Measurements from ENCODE around the gene FLNC.

The FLNC gene

DNA sequence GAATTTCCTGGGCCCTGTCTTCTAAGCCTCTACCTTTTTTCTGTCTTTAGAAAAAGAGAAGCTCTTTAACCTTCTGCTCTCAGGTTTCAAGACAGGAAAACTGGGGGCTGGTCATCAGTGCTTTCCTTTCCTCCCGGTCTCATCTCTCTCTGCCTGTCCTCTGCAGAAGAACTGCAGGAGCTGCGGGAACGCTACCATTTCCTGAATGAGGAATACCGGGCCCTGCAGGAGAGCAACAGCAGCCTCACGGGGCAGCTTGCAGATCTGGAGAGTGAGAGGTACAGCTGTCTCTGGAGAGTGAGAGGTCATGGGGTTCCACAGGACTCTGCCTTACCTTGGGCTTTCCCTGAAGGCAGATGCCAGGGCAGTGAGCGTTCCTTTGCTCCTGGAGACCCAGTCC lies 25.7 kb upstream of the FLNC start:
- DNase-seq (ENCODE audit: low spot score): no peak

DNA sequence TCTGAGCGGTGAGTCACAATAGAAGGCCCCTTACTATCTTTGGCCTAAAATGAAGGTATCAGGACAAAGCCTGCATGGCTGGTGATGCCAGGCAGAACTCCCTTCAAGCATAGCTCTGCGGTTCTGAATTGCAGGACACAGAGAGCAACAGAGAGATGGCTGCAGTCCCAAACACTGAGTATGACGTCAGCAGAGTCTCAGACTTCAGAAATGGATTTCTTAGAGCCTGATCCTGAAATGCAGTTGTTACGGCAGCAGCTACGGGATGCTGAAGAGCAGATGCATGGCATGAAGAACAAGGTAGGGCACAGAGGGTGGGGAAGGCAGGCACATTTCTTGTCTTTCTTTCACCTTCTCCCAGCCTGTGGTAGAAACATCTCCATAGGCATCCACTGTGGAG lies 25.0 kb upstream of the FLNC start:
- DNase-seq (ENCODE audit: low spot score): no peak

DNA sequence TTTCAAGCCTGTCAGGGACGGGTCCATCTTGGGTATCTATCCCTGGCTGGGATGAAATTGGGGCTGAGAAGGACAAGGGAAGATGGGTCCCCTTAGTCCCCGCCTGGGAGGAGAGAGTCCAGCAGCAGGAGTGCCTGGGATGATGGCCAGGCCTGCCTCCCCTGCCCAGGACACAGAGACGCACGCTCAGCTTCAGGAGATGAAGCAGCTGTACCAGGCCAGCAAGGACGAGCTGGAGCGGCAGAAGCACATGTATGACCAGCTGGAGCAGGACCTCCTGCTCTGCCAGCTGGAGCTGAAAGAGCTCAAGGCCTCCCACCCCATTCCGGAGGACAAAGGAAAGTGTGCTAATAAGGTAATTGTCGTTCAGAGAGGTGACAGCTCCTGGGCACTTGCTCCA lies 23.0 kb upstream of the FLNC start:
- no peak for DNase-seq (ENCODE audit: low spot score)

DNA sequence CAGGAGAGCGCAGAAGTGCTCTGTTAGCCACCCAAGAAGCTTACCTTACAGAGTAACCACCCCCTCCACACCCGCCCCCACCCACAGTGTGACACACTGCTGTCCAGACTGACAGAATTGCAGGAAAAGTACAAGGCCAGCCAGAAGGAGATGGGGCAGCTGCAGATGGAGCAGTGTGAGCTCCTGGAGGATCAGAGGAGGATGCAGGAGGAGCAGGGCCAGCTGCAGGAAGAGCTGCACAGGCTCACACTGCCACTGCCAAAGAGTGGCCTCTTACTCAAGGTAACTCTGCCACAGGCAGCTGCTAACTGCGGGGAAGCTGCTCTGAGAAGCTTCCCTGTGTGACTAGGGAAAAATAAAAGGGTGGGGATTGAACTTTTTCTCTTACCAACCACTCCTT lies 20.8 kb upstream of the FLNC start:
- no peak for DNase-seq (ENCODE audit: low spot score)

DNA sequence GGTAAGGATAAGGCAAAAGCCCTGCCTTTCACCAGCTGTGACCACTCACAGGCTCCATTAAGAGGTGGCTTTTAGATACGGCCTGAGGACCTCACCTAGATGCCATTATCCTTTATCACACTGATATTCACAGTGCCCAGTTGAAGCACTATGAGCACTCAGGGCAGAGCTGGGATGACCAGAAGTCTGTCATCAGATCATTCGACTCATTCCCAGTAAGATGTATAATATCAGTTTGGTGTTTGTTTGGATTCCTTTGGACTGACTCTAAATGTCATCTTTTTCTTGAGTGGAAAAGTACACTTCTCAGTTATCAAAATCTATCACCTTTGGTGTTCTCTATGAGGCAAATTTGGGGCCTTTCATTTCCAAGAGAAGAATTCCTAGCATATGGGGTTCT lies 19.7 kb upstream of the FLNC start:
- no peak for DNase-seq (ENCODE audit: low spot score)

DNA sequence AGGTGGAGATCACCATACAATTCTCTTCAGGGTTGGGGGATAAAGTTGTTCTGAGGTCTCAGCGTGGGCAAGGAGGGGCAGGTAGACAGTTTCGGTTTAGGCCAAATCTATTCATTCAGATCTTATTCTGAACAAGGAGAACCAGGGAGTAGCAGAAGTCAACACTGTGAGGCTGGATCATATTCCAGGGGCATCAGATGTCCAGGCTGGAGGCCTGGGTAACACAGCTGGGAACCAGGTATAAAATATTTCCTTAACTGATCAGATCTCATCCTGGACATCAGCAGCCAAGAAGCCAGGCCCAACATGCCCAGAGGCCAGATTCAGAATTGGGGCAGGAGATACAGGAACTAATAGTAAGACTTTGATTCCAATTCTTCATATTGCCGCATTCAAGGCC lies 19.2 kb upstream of the FLNC start:
- no peak for DNase-seq (ENCODE audit: low spot score)

DNA sequence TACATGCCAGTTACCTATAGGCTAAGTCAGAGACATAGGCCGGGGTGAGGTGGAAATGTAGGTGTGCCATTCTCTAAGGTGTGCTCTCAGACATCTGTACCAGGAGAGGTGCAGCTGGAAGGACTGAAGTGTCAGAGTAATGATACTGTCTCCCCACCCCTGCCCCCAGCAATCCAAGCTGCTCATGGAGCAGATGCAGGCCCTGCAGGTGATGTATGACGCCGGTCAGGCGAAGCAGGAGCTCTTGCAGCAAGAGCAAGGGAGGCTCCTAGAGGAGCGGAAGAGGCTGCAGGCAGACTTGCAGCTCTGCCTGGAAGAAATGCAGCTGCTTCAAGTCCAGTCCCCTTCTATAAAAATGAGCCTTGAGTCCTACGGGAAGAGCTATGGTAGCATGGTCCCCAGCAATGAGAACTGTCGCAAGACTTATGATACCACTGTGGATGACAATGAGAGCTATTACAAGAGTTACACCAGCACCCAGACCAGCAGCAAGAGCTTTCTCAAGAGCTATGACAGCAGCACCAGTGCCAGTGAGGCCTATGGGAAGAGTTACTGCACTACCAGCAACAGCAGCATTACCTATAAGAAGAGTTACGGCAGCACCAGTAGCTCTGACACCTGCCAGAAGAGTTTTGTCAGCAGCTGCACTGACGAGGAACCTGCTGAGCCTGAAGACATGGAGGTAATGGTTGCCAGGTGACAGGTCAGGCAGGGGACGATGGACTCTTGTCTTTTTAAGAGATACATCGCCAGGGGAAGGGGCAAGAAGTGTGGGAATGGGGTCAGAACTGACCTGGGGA lies 18.4 kb upstream of the FLNC start:
- no peak for DNase-seq (ENCODE audit: low spot score)

DNA sequence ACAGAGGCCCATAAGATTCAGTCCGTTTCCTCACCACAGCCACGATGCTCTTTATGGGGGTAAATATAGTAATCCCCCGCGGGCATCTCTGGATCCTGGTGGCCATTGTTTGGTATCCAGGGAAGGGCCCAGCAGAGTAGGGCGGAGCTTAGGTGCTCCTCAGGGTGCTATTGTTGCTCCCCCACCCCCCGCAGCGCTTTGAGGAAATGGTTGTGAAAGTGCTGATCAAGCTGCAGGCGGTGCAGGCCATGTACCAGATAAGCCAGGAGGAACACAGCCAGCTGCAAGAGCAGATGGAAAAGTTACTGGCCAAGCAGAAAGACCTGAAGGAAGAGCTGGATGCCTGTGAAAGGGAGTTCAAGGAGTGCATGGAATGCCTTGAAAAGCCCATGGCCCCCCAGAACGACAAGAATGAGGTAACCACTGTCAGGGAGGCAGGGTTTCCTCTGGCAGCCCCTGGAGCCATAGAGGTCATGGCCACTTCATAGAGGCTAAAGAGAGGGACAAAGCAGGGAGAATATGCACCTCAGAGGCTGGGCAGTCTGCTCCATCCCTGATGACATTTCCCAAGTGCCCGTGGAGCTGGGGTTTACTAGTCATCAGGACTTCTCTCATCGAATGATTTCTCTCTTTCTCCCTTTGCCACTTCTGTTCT lies 17.6 kb upstream of the FLNC start:
- DNase-seq (ENCODE audit: low spot score): no peak

DNA sequence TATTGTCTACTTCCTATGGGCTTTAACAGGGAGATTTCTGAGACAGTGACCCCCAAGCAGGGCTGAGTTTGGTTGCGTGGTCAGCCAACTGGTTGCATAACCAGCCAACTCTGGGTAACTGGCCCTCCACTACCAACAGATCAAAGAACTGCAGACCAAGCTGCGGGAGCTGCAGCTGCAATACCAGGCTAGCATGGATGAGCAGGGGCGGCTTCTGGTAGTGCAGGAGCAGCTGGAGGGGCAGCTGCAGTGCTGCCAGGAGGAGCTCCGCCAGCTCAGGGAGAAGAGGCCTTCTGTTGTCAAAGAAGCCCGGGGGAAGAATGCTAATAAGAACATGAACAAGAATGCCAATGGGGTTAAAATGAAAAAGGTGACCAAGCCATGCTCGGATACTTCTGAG lies 15.7 kb upstream of the FLNC start:
- DNase-seq (ENCODE audit: low spot score): no peak

DNA sequence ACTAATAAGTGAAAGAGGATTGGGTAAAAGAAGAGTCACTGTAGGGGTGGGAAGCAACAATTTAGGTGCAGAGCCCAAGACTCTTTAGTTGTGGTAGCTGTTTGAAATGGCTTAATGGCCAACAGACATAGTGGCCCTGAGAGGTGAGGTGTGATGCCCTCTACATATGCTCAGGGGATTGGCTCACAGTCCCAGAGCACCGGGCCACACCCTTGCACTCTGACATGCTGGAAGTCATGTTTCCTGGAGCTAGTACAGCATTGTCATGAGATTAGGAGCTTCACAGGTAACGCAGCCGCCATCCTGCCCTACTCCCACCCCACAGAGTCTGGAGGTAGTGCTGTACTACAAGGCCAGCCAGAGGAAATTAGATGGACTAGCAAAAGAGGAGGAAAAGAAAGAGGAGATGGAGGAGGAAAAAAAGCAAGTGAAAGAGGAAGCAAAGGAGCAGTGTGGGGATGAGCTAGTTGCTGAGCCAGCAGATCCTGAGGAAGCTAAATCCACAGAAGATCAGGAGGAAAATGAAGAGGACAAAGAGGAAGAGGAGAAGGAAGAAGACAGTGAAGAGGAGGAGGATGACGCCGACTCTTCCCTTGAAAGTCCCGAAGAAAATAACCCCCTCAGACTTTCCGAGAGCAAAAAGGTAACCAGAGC lies 14.8 kb upstream of the FLNC start:
- DNase-seq (ENCODE audit: low spot score): no peak

DNA sequence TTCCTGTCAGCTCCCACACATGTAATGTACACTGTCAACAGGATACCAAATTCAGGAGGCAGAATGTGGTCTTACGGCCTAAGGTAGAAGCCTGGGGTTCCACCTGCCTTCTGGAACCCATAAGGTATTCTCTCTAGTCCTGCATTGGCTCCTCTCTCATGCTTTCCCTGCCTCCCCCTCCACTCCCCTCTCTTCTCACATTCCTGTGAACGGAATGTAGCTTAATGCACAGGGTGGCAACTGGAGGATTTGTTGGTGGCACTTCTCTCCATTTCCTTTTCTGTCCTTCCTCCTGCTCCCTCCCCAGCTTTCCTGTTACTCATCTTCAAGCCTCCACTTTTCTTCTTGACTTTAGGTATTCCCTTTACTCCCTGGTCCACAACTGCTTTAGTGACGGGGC lies 11.5 kb upstream of the FLNC start:
- no peak for DNase-seq (ENCODE audit: low spot score)

DNA sequence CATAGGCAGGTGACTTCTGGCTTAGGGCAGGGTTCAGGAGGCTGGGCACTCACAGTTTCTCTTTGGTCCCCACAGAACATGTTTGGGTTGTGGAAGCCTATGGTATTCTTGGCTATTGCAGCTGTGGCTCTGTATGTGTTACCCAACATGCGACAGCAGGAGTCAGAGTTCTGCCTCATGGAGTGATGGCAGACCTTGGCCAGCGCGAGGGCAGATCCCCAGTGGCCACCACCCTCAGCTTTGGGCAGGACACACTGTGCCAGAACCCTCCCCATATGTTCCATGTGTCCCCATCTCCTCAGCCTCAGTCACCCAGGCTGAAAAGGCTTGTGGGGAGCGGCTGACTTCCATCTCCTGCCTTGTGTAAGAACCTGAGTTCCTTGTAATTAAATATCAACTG lies 8.5 kb upstream of the FLNC start:
- no peak for DNase-seq (ENCODE audit: low spot score)

DNA sequence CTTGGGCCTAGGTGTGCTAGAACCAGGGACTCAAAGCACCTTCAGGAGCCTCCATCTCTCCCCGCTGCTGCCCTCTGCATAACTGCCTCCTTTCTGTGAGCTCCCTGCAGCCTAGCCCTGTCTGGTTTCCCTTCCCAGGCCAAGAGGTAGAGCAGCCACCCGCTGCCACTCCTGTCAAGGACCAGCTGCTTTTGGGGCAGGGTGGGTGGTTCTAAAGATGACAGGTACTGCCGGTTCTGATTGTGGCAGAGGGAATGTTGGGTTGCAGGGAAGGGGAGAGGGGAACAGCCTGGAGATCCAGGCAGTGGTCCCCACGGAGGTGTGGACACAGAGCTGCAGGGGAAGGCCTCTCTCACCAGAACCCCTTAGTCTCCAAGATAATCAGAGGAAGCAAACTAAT lies 3.7 kb upstream of the FLNC start:
- no peak for DNase-seq (ENCODE audit: low spot score)

DNA sequence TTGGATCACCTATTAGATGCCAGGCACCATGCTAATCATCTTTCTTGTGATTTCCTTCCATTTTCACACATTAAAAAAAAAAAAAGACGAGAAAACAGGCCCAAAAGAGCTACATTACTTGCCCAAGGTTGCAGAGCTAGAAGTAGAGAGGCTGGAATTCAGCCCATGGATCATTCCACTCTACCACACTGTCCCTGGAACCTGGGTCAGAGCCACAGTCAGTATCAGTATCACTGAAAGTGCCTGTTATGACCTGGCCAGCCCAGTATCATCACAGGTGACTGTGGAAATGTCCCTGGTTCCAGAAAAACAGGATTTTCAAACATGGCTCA lies 3.3 kb upstream of the FLNC start:
- DNase-seq (ENCODE audit: low spot score): no peak

DNA sequence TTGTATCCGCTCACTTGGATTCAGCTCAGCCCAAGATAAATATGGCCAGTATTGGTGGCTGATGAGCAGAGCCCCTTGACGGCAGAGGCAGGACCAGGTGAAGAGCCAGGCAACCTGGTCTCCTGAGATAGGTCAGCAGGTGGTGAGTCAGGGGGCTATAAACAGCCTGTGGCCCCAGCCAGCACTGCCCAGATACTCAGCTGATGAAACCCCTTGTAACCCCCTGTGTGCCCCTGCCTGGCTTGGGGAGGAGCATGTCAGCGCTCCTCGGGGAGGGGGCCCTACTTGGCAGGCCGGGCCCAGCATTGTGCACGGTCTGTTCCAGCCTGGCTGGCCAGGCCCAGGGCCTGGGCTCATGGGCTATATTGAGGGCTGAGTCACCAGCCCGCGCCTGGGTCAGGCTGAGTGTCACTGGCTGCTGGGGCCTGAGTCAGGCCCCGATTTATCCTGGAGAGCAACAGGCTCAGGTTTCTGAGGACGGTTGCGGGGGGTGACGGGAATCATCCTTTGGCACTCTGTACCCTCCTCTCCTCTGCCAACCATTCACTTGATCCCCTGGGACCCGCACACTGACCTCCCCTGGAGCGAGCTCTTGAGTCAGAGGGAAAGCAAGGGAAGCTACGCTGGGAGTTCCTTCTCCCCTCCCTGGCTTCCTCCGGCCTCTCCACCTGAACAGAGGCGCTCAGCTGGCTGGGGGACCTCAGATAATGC lies 2.8 kb upstream of the FLNC start:
- no peak for DNase-seq (ENCODE audit: low spot score)

DNA sequence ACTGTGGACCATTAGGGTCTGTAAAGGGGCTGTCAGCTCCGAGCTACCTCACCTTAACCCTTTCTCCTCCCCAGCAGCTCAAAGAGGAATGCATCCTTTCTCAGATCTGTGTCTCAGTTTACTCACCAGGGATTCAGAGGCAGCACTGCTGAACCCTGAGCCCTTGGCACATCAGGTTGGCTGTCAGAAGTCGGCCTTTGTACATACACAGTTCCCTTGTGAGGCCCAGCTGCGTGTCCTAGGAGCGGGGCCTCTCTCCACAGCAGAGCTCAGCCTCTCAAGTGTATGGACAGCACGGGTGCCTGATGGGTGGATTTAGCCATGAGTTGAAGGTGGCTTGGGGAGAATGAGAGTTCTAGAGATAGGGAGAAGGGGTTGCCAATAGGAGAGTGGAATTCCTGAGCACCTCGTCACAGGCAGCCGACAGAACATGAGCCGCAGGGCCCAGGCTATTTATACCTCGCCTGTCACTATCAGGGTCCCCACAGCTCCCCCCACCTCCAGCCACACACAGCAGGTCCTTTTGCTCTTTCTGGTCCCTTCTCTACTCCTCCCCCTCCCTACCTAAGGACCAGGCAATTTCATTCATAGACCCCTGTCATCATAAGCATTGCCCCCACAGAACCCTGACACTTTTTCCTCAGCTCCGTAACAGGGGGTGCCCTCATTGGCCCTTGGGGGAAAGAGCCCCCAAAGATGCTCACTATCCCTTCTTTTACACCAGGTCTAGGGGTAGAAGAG lies 2.1 kb upstream of the FLNC start:
- no peak for DNase-seq (ENCODE audit: low spot score)

DNA sequence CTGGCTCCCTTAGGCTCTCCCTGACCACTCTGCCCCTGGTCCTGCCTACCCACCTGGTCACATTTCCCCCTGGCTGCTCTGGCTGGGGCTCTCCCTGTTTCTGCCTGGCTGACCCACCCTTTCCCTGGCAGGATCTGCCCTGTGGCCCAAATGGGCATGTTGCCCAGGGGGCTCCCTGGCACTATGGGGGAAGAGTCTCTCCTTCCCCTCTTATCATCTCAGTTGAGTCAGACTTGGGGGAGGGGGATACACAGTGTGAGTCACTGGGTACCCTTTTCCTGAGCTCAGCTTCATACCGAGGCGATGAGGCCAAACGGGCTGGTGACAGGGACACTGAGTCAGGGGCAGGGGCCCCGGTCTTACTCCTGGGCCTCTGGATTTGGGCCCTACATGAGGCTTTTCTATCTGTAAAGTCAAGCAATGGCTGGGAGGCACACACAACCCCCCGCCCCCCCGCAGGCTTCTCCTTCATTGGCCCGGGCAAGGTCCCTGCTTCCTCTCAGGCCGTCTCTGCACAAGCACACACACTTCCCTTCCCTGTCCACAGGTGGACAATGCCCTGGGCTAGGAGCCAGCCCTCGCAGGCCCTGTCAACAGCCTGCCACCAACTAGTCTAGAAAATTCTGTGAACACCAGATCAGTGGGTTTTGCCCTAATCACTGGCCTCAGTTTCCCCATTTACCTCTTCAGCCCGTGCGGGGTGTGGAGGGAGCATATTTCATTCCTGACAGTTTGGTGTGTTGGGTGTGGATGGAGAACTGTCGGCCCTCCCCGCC lies 627 bp upstream of the FLNC start:
- no peak for DNase-seq (ENCODE audit: low spot score)

DNA sequence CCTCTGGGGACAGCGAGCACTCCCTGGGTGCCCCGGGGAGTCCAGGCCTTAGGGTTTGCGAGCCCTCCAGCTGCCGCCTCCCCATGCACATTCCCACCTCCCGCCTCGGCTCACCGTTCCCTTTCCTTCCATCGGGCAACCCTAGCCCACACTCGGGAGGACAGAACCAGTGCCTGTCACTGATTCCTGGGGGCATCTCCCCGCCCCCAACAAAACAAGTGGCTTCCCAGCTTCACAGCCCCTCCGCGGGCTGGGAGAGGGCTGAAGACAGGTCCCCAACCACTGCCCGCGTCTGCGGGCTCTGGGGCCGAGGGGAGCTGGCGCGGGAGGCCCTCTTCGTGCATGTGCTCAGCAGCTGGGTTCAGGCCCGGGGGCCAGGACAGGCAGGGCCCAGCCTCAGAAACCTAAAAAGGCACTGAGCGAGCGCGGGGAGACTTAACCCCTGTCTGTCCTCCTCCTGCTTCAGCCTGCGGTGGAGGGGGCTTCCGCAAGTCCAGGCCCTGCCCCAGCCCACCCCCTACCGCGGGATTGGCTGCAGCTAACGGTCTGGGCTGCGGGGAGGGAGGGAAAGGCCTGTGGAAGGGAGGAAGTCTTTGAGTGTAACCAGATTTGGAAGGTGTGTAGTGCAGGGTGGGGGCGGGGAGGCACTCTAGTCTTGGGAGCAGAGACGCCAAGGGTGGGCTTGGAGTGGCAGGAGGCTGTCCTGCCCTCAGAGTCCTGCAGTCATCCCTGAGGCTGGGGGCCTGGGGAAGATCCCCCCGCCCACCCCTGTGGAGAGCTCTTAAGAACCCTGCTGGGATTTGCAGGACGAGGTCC lies 1.2 kb downstream of the FLNC start:
- DNase-seq (ENCODE audit: low spot score): no peak

DNA sequence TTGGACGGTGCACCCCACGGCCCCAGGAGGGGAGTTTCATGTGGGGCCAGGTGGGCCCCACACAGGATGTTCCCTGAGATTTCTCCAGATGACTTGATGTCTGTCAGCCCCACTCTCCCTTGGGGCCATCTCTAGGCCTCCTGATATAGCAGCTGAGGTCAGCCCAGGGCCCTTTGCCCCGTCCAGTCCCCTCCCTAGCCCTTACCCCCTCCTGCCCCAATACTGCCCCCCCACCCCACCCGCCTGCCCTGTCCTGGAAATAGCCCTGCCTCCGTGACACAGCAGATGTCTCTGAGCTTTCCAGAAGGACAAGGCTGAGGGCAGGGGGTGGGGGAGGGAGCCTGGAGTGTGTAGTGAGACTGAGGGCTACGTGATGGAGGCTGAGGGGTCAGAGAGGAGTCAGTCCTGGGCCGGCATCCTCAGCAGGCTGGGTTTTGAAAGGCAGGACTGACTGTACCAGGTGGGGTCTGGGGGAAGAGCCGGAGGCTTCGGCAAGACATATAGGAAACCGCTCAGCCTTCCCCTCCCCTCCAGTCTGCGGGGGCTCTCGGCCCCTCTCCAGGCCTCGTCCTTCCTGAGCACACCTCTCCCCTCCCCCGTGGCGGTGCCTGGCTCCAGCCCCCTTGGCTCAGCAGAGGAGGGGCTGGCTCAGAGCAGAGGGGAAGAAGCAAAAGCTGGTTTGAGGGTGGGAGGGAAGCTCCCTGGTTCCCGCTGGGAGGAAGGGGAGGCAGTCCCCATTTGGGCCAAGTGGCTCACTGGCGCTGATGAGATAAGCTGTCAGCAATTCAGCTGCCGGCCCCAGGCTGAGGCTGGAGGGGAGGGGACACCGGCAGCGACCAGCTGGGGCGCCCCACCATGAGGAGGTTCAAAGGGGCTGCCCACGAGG lies 2.0 kb downstream of the FLNC start:
- no peak for DNase-seq (ENCODE audit: low spot score)

DNA sequence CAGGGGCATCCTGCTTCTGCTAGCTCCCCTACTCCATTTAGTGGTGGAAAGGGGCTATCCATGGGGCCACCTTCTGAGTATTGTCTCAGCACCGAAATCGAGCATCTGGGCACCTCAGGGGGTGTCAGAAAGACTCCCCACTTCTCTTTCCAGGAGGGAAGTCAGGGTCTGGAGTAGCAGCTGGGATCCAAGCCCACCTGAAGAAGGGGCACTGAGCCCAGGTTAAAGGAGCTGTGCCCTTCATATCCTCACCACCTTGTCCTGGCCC lies 2.6 kb downstream of the FLNC start:
- DNase-seq (ENCODE audit: low spot score): no peak

Measured in CD4-positive, alpha-beta T cell treated with Interleukin-15 for 4 hours (primary cell).